HepG2 (cell line): ENCODE data around the gene ARHGEF10L. TPM values are rescaled to one million over a fixed set of nuclear protein-coding genes. Genes with fewer than 3 reads are reported as not detected.

ENCODE experiments used
- ATAC-seq: fragments of 200-7000 bp; cut with Tn5 transposase; 3 replicates; pipeline ENCODE4 v1.9.1; 2020; ENCODE audit warnings: mild to moderate bottlenecking, moderate library complexity
- BruUV-seq: library from RNA; stranded (reverse); fragments of 400-500 nt; replicated peaks from 2 replicates; lab custom pipeline; 2021; lab: Mats Ljungman, UMichigan
- CTCF ChIA-PET: fragments of 300-600 bp; formaldehyde crosslinking; extraction: SDS; loops from one replicate; lab custom pipeline; 2021; ENCODE audit warnings: low total read pairs, inconsistent platforms, low intra/inter-chr PET ratio; lab: Yijun Ruan, JAX
- POLR2A ChIA-PET: fragments of 350-600 bp; sonication (Branson Sonifier 250); formaldehyde crosslinking; loops from one replicate; lab custom pipeline; 2020; ENCODE audit warnings: antibody characterized with exemption, inconsistent platforms; lab: Yijun Ruan, JAX
- DNase-seq: peaks from one replicate; pipeline ENCODE4 v3.0.0-alpha.2; 2015; ENCODE audit warnings: low spot score
- FAIRE-seq: peaks from 3 replicates; lab custom pipeline; 2011; peaks lifted over from hg19 to GRCh38; lab: Jason Lieb, UNC
- H2AFZ ChIP-seq: one replicate; pipeline ENCODE4 v1.6.1; 2011; ENCODE audit warnings: low read length, inconsistent platforms
- H3K27ac ChIP-seq: fragments of 300-600 bp; 3 replicates; pipeline ENCODE4 v1.8.0; 2011; ENCODE audit warnings: mixed run types, mild to moderate bottlenecking, mixed read lengths, low read length, inconsistent platforms; ENCODE audit not compliant: insufficient read depth; ENCODE audit errors: extremely low read length
- H3K27me3 ChIP-seq, 2 experiments: fragments of 200-600 bp in 1 of 2; 2 replicates in 1 of 2; 3 replicates in 1 of 2; pipeline versions ENCODE4 v1.6.0 to v1.8.0; 2011; ENCODE audit warnings: low read length in 2 of 2, mild to moderate bottlenecking in 2 of 2, moderate library complexity in 2 of 2, inconsistent platforms in 1 of 2; ENCODE audit not compliant: insufficient read depth in 2 of 2, control insufficient read depth in 1 of 2
- H3K36me3 ChIP-seq, 2 experiments: fragments of 200-600 bp in 1 of 2; replicated peaks in 1 of 2; 2 replicates in 1 of 2; 3 replicates in 1 of 2; pipeline versions ENCODE4 v1.5.1 to v1.8.0; 2011; ENCODE audit warnings: low read length in 2 of 2, inconsistent platforms in 1 of 2; ENCODE audit not compliant: insufficient read depth in 2 of 2, control insufficient read depth in 1 of 2
- H3K4me1 ChIP-seq: 2 replicates; pipeline ENCODE4 v1.5.1; 2012; ENCODE audit warnings: low read length, inconsistent platforms; ENCODE audit not compliant: insufficient read depth
- H3K4me2 ChIP-seq: 2 replicates; pipeline ENCODE4 v1.6.0; 2011; ENCODE audit warnings: low read depth, low read length, inconsistent platforms
- H3K4me3 ChIP-seq, 3 experiments: fragments of 200-600 bp in 1 of 3; sonication (generic), shearing (Covaris generic) in 1 of 3; replicated peaks in 1 of 3; 2 replicates each; pipeline ENCODE4 v1.5.1; 2011 to 2016; ENCODE audit warnings: low read length in 3 of 3, inconsistent platforms in 2 of 3, low read depth in 2 of 3, mild to moderate bottlenecking in 2 of 3, control low read depth in 1 of 3, mixed read lengths in 1 of 3; ENCODE audit not compliant: insufficient read depth in 1 of 3
- H3K79me2 ChIP-seq: one replicate; pipeline ENCODE4 v1.6.1; 2011; ENCODE audit warnings: low read length, inconsistent platforms; ENCODE audit not compliant: insufficient read depth
- H3K9ac ChIP-seq: 2 replicates; pipeline ENCODE4 v1.6.0; 2011; ENCODE audit warnings: mild to moderate bottlenecking, low read depth, low read length, inconsistent platforms; ENCODE audit not compliant: insufficient read depth
- H3K9me3 ChIP-seq: 2 replicates; pipeline ENCODE4 v1.5.1; 2012; ENCODE audit warnings: mild to moderate bottlenecking, low read length
- H4K20me1 ChIP-seq: 2 replicates; pipeline ENCODE4 v1.6.0; 2011; ENCODE audit warnings: inconsistent platforms, mild to moderate bottlenecking, low read length, moderate library complexity; ENCODE audit not compliant: insufficient read depth
- CHD4 ChIP-seq: fragments of 200-600 bp; sonication (generic); IDR thresholded peaks from 2 replicates; pipeline ENCODE4 v1.7.0; 2017; ENCODE audit warnings: mild to moderate bottlenecking, low read length, borderline replicate concordance
- E2F2 ChIP-seq: sonication (generic); formaldehyde crosslinking; IDR thresholded peaks from 2 replicates; pipeline ENCODE4 v1.4.0; 2020; ENCODE audit warnings: missing genetic modification reagents, borderline replicate concordance
- GRHL1 ChIP-seq: sonication (generic); formaldehyde crosslinking; conservative IDR thresholded peaks from 2 replicates; pipeline ENCODE4 v1.8.0; 2022; ENCODE audit warnings: missing genetic modification reagents
- ISX ChIP-seq: sonication (generic); formaldehyde crosslinking; conservative IDR thresholded peaks from 2 replicates; pipeline ENCODE4 v1.5.0; 2020; ENCODE audit warnings: missing genetic modification reagents
- LBX2 ChIP-seq: sonication (generic); formaldehyde crosslinking; IDR thresholded peaks from 2 replicates; pipeline ENCODE4 v1.5.0; 2020; ENCODE audit warnings: missing genetic modification reagents, mild to moderate bottlenecking, borderline replicate concordance
- LCORL ChIP-seq, 2 experiments: fragments of 450-650 bp in 1 of 2; sonication (generic) in 1 of 2; formaldehyde crosslinking in 1 of 2; IDR thresholded peaks; 2 replicates each; pipeline versions ENCODE4 v1.5.0 to v1.6.1; 2017 to 2020; ENCODE audit warnings: antibody characterized with exemption in 1 of 2, missing genetic modification reagents in 1 of 2
- PLSCR1 ChIP-seq: sonication (generic); formaldehyde crosslinking; IDR thresholded peaks from 2 replicates; pipeline ENCODE4 v1.5.0; 2020; ENCODE audit warnings: missing genetic modification reagents, mild to moderate bottlenecking, borderline replicate concordance
- TARDBP ChIP-seq: sonication (generic); formaldehyde crosslinking; IDR thresholded peaks from 2 replicates; pipeline ENCODE4 v1.8.0; 2022; ENCODE audit warnings: mild to moderate bottlenecking, missing genetic modification reagents
- ZNF160 ChIP-seq: sonication (generic); formaldehyde crosslinking; IDR thresholded peaks from 2 replicates; pipeline ENCODE4 v1.8.0; 2022; ENCODE audit warnings: mild to moderate bottlenecking, inconsistent platforms, missing genetic modification reagents
- ZNF24 ChIP-seq: fragments of 450-650 bp; IDR thresholded peaks from 2 replicates; pipeline ENCODE4 v1.6.1; 2017; ENCODE audit warnings: antibody characterized with exemption, mild to moderate bottlenecking
- ZNF768 ChIP-seq: sonication (generic); formaldehyde crosslinking; IDR thresholded peaks from 2 replicates; pipeline ENCODE4 v1.4.0; 2020; ENCODE audit warnings: missing genetic modification reagents
- WGBS: methylation state at CpG from one replicate; pipeline ENCODE4 v1.1.6; 2017; ENCODE audit warnings: low lambda C conversion rate; 5-methylcytosine and 5-hydroxymethylcytosine counted together
- in situ Hi-C: cut with HindIII; loops from 2 replicates; pipeline ENCODE4 v1.10.0; 2017; ENCODE audit warnings: low pct_unique_long_range_greater_than_20kb; ENCODE audit not compliant: extremely low pct_ligation_motif_present
- intact Hi-C: fragments of 100-400 bp; cut with micrococcal nuclease; formaldehyde crosslinking; loops from one replicate; pipeline ENCODE4 v1.10.0; 2022; ENCODE audit not compliant: unreplicated experiment
- polyA plus RNA-seq, 8 experiments: library from polyadenylated mRNA; depleted of rRNA in 3 of 8; stranded (reverse) in 7 of 8; unstranded in 1 of 8; fragments of >200 nt; fragmentation: Illumina TruSeq in 4 of 8; extraction: Trizol in 4 of 8; gene quantifications; 2 replicates each; pipeline versions ENCODE4 v1.2.1 to v1.2.3, GENCODE V29; 2011 to 2016; ENCODE audit warnings: low read depth in 4 of 8, missing spikeins in 1 of 8, mixed read lengths in 1 of 8; ENCODE audit not compliant: insufficient read depth in 1 of 8
- total RNA-seq, 5 experiments: library from RNA; depleted of rRNA; stranded (reverse); fragments of >200 nt; fragmentation: Illumina TruSeq; extraction: Trizol; gene quantifications; 2 replicates each; pipeline ENCODE4 v1.2.3, GENCODE V29; 2016; ENCODE audit warnings: low read depth in 1 of 5

ARHGEF10L gene
- total and polyA plus RNA-seq, 2 of the 13 experiments (the other 11 are each of a cell fraction or from before 2014, with no cell fraction given), result 46.5 to 78.3 TPM

- H3K9me3 ChIP-seq, result no peaks in the 10 kb centered on the region
- 81% methylated on average over 2 of the region's 2 CpGs for WGBS
- in situ Hi-C loops (no loop called here), intact Hi-C loops (no loop called here)
- ATAC-seq, result no peak
- H3K27ac ChIP-seq, result no peak overlapping the region
- CTCF ChIA-PET, result no interaction called here
- no peaks in the 10 kb centered on the region for H3K36me3 ChIP-seq
- H3K4me1 ChIP-seq, result peaks cover 25% of the 10 kb centered on the region
- TF ChIP-seq PLSCR1 (CRISPR knock-in tag) (no peak), LCORL (IDR thresholded peaks at IDR 0.05) (no peak), LCORL (CRISPR knock-in tag; IDR thresholded peaks at IDR 0.05) (no peak), ZNF24 (no peak), ZNF768 (CRISPR knock-in tag) (no peak), ISX (no peak)
- no peak overlapping the region for H2AFZ ChIP-seq
- DNase-seq, result no peak
- BruUV-seq, result no TSS peak
- H3K9ac ChIP-seq, result no peak overlapping the region
- H4K20me1 ChIP-seq, result no peaks in the 10 kb centered on the region
- H3K27me3 ChIP-seq, result peaks cover 0 to 5% of the 10 kb centered on the region in 2 experiments; a peak in 2 of 5 replicates
- FAIRE-seq, result no peak
- POLR2A ChIA-PET, result no interaction called here
- peaks cover under 1% of the 10 kb centered on the region for H3K79me2 ChIP-seq
- no peak overlapping the region for H3K4me3 ChIP-seq
- no peak overlapping the region for H3K4me2 ChIP-seq
Observed at GRCh38 chr1:17545356-17545755, 5.9 kb downstream of the ARHGEF10L start.

- no peaks in the 10 kb centered on the region for H3K79me2 ChIP-seq
Observed at GRCh38 chr1:17546946-17547670, 7.6 kb downstream of the ARHGEF10L start.

More at GRCh38 chr1:17546946-17547670, 7.6 kb downstream of the ARHGEF10L start:
- H3K27ac ChIP-seq, result no peak overlapping the region
- no TSS peak for BruUV-seq
- ChIA-PET POLR2A (no interaction called here), CTCF (no interaction called here)
- H3K4me1 ChIP-seq, result peaks cover 26% of the 10 kb centered on the region
- no peak for TF ChIP-seq LBX2 (CRISPR knock-in tag)
- no peak for TF ChIP-seq ZNF160 (CRISPR knock-in tag)
- no peak for TF ChIP-seq E2F2
- no peak for TF ChIP-seq CHD4
- TF ChIP-seq TARDBP (CRISPR knock-in tag), result no peak
- TF ChIP-seq GRHL1 (CRISPR knock-in tag), result no peak
- no peaks in the 10 kb centered on the region for H4K20me1 ChIP-seq
- no peaks in the 10 kb centered on the region for H3K36me3 ChIP-seq
- DNase-seq (no peak), ATAC-seq (no peak), FAIRE-seq (no peak)
- H3K27me3 ChIP-seq, result no peaks in the 10 kb centered on the region; a peak in 1 of 5 replicates
- H3K9ac ChIP-seq, result no peak overlapping the region
- no peak overlapping the region for H3K4me3 ChIP-seq
- no peaks in the 10 kb centered on the region for H3K9me3 ChIP-seq
- in situ Hi-C loops, result no loop called here
- intact Hi-C loops, result no loop called here
- 85% methylated on average over 8 of the region's 8 CpGs for WGBS
- no peak overlapping the region for H3K4me2 ChIP-seq
- H2AFZ ChIP-seq, result no peak overlapping the region
